A673 (cell line): ENCODE data around the gene SUPT4H1.

Experiments used
- EZH2 ChIP-seq: fragments of 200-600 bp; sonication (generic); IDR thresholded peaks from 2 replicates; pipeline ENCODE4 v1.6.1; 2017; ENCODE audit warnings: borderline replicate concordance, low read depth, mild to moderate bottlenecking, mixed read lengths, antibody characterized with exemption, low read length; ENCODE audit not compliant: poor library complexity, severe bottlenecking
- TF ChIP-seq, protein P1 (sequence below): fragments of 300-800, 200-600 bp; sonication (generic); conservative IDR thresholded peaks from 2 replicates; pipeline ENCODE4 v1.5.1; 2017; ENCODE audit warnings: low read depth, mild to moderate bottlenecking, antibody characterized with exemption, low read length, moderate library complexity, mixed read lengths

DNA sequence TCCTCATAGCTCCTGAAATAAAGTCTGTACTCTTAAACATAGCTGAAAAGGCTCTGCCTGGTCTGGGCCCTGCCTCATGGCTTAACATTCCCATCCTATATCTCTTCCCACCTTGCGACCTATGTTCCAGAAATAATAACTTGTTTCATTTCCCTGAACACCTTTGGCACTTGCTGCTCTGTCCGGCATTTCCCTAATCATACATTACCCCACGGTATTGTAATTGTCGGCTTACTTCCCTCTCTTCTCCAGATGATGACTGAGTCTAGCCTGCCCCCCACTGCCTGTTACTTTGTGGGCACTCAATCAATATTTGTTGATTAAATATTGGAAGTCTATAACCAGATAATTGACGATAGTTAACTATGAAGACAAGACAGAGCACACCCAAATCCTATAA, 23.3 kb upstream of the SUPT4H1 start:
- TF ChIP-seq, protein P1, sequence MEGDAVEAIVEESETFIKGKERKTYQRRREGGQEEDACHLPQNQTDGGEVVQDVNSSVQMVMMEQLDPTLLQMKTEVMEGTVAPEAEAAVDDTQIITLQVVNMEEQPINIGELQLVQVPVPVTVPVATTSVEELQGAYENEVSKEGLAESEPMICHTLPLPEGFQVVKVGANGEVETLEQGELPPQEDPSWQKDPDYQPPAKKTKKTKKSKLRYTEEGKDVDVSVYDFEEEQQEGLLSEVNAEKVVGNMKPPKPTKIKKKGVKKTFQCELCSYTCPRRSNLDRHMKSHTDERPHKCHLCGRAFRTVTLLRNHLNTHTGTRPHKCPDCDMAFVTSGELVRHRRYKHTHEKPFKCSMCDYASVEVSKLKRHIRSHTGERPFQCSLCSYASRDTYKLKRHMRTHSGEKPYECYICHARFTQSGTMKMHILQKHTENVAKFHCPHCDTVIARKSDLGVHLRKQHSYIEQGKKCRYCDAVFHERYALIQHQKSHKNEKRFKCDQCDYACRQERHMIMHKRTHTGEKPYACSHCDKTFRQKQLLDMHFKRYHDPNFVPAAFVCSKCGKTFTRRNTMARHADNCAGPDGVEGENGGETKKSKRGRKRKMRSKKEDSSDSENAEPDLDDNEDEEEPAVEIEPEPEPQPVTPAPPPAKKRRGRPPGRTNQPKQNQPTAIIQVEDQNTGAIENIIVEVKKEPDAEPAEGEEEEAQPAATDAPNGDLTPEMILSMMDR: no peak
- TF ChIP-seq EZH2: no peak
